DMS79 treated with DMSO at 0.1 percent for 48 hours (cell line): ENCODE measurements around the gene SNAPIN.
"Not testable (repeated sequence)": the region's sequence is repeated elsewhere in the genome, so short reads cannot be mapped to it uniquely, and the experiment has no call there.

Experiments
- DNase-seq: peaks from one replicate; lab custom pipeline; 2025; lab: John Stamatoyannopoulos, UW

The SNAPIN gene

DNA sequence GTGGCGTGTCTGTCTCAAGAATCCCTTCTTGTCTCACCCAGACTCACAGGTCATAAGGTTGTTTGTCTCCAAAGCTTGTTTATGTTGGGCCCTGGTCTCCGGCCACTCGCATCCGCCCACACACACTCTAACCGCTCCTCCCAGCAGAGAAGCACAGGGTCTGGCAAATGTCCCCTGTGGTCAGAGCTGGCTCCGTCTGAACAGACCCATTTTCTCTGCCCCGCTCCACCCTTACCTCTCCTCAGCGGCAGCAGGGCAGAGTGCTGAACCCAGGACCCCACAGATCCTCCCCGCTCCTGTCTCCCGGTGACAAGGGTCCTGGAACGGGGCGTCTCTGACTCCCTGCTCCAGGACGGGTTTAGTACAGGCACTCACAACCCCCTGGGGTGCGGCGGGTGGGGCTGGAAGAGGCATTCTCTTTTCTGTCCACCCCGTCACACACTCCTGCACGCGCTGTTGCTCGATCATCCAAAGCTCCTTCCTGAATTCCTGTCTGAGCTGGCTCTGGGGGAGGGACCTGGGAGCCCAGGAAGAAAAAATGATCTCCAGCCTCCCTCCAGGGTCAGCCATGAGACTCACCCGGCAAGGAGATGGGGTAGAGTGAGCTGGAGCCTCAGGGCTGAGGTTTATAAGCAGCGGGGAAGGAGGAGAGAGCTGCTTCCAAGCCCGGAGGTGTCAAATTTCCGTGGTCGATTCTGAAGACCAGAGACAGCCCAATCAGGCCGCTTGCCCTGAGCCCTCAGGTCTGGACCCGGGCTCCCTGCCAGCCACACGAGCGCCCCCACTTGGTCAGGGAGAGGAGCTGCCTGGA is 31.4 kb upstream of the SNAPIN start, which contains the start of gene S100A13:
Gene S100A13, minus strand, starts transcription at position 602 of the 811 bp plus-strand sequence. CDS start 1,033 bp downstream, outside the sequence.
- peak; percentile 89 for DNase-seq

DNA sequence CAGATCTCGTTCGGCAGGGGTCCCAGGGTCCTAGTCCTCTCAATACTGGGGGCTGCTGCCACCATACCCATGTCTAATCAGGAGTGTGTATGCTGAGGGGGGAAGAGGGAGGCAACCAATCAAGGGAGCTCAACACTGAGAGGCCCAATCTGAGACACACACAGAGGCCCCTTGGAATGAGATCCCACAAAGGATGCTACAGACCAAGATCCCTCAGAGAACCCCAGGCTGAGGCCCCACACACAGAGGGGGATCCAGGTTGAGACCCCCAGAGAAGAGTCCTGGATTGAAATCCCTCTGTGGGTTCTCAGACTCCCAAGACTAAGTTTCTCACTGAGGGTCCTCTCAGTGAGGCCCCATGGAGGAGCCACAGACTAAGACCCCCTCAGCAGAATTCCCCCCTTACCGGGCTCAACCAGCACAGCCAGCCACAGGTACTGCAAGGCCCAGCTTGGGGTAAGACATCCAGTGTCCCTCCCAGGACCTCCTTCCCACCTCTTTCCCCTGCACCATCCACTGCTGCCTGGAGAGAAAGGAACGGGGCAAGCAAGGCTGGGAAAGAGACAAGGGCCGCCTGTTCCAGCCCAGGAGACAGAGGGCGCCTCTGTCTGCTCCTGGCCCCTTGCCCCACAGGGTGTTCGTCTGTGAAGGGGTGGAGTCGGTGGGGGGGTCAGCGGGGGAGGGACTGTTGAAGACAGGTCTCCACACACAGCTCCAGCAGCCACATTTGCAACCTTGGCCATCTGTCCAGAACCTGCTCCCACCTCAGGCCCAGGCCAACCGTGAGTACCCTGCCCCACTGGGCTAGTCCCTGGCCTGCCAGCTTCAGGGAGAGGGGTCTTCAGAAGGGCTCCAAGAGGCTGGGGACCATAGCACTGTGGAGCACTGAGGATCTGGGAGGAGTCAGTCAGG is 30.5 kb upstream of the SNAPIN start, which contains the start of gene S100A1:
Gene S100A1, plus strand, starts transcription at position 720 of the 912 bp plus-strand sequence. CDS start 2,088 bp downstream, outside the sequence.
- no peak for DNase-seq

DNA sequence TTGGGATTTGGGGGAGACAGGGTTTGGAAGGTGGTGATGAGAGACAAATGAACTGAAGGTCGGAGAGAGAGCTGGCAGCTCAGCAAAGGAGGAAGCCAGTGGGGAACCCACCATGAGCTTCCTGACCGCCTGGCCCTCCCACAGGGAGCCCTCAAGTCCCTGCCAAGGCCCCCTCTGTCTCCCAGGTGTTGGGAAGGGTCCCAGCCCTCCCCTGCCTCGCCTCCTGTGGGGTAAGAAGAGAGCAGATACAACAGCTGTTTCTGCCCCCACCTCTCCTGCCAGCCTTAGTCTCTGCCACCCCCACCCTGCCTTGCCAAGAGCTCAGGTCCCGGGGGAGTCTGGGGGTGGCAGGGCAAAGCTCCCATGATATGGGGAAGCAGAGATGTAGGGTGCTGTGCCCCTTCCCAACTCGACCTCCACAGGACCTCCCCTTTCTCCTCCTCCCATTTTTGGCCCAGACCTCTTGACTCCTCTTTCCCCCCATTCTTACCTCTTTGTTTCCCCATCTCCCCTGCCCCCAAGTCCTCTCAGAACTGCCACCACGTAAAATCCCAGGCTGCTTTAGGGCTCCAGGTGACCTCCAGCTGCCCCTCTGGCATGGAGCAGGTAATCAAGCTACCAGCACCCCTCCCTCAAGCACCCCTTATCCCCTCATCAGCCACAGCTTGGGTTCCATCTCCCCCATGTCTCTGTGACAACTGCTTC is 29.7 kb upstream of the SNAPIN start:
- no peak for DNase-seq

- DNase-seq: no peak
Measured at GRCh38 chr1:153629343-153629665, 29.2 kb upstream of the SNAPIN start.

GRCh38 chr1:153629971-153630370 is 28.5 kb upstream of the SNAPIN start:
- no peak for DNase-seq

- no peak for DNase-seq
Measured at GRCh38 chr1:153630384-153630783, 28.1 kb upstream of the SNAPIN start.

DNA sequence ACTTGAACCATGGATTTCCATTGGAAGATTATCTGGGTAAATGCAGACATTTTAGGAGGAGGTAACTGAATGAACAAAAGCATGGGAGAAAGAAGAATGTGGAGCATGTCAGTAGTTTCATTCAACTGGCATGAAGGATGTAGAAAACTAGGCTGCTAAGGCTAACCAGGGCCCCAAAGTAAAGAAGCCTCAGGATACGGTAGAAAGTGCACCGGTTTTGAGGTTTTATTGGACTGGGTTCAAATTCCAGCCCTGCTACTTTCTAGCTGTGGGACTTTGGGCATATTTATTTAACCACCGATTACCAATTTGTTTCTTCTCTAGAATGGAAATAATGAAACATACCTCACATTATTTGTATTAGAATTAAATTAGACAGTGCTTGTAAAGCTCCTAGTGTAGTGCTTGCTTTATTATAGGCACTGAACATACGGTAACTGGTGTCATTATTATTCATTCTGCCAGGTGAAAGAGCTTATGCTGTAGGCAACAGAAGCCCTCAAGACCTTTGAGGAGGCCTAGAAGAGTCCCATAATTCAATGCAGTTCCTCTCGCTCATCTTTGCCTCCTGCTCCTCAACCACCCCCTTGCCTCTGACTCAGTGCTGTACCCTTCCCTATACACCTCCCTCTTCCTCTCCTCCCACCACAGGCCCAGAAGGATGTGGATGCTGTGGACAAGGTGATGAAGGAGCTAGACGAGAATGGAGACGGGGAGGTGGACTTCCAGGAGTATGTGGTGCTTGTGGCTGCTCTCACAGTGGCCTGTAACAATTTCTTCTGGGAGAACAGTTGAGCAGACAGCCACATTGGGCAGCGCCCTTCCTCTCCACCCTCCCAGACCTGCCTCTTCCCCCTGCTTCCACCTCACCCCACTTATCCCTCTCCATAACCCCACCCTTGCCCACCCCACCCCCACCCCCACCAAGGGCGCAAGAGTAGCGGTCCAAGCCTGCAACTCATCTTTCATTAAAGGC is 27.2 kb upstream of the SNAPIN start:
- no peak for DNase-seq

DNA sequence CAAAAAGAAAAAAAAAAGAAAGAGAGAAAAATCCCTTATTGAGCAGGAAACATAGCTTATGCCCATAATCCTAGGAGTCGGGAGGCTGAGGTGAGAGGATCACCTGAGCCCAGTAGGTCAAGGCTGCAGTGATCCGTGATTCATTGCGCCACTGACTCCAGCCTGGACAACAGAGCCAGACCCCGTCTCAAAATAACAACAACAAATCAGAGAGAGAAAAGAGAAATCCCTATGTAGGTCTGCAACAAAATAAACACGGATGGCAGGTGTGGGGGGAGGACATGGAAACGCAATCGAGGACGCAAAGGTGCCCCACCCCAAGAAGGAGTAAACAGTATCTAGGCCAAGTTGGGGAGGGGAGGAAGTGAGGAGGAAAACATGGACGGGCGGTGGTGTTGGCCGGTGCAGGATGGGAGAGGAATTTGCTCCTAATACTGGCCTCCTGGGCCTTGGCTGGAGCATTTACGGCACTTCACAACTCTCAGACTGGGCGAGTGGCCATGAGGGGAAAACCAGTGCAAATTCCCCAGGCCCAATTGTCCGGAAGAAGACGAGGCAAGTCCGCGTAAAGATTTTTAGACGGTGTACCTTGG is 25.2 kb upstream of the SNAPIN start:
- DNase-seq: no peak

DNA sequence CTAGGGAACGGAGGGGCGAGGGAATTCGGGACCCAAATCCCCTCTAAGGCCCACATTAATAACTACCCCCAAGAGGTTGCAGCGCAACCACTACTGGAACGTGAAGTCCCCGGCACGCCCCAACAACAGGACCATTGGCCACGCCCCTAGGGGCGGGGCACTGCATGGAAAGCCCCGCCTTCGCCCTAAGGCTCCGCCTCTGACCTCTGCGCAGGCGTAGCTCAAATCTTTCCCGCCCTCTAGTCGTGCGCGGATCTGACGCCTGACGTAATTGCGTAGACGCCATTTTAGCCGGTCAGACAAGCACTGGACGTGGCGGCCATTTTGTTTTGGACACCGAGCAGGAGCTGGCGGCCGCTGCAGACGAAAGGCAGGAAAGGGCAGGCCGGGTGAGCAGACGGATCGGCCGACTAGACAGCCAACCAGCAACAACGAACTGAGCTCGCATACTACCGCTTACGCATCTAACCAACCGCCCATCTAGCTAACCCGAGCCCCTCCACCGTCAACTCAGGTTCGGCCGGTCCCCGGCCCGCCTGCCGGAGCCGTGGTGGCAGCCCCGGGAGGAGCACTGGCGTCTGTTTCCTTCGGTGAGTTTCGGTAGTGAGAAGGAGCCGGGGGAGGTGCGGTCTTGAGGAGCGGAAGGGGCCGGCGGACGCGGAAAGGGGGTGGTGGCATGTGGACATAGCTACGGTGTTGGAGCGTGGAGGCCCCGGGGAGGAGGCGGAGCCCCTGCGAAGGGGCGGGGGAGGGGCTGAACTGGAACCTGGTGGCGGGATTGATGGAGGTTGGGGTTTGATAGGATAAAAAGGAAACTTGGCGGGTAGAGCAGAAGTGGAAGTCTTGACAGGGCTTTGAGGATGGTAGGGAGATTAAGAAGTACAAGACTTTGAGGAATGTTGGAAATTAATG is 24.5 kb upstream of the SNAPIN start, which contains the start of gene CHTOP:
Gene CHTOP, plus strand, starts transcription at position 313 of the 912 bp plus-strand sequence. CDS start 2,523 bp downstream, outside the sequence.
- DNase-seq: peak; percentile 90

DNA sequence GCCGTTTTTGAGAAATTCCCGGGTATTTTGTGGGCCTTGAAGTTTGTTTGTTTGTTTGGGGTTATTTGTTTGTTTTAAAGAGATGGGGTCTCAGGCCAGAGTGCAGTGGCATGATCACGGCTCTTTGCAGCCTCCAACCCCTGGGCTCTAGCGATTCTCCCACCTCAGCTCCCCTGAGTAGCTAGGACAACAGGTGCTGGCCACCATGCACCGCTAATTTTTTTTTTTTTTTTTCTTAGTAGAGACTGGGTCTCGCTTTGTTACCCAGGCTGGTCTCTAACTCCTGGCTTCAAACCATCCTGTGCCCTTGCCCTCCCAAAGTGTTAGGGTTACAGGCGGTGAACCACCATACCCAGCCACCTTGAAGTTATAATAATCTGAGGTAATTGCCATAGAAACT is 22.6 kb upstream of the SNAPIN start:
- DNase-seq: no peak

- no peak for DNase-seq
Measured at GRCh38 chr1:153636312-153636711, 22.2 kb upstream of the SNAPIN start.

DNA sequence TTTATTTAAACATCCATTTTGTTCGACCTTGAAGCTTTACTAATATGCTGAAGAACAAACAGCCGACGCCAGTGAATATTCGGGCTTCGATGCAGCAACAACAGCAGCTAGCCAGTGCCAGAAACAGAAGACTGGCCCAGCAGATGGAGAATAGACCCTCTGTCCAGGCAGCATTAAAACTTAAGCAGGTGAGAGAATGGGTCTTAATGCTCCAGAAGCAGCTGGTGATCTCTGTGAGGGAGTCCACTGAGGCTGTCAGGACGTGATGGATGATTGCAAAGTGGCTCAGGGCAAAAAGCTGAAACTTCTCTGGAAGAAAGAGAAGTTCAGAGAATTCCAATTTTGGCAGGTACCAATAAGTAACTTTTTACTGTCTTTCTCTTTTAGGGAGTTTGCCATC is 20.2 kb upstream of the SNAPIN start:
- DNase-seq: no peak

- DNase-seq: no peak
Measured at GRCh38 chr1:153639280-153639679, 19.2 kb upstream of the SNAPIN start.

DNA sequence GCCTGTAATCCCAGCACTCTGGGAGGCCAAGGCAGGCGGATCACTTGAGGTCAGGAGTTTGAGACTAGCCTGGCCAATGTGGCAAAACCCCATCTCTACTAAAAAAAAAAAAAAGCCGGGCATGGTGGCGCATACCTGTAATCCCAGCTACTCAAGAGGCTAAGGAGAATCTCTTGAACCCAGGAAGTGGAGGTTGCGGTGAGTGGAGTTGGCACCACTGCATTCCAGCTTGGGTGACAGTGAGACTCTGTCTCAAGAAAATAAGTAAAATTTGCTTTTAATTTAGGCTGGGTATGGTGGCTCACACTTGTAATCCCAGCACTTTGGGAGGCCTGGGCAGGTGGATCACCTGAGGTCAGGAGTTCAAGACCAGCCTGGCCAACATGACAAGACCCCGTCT is 18.3 kb upstream of the SNAPIN start:
- not testable (repeated sequence) for DNase-seq

- DNase-seq: no peak
Measured at GRCh38 chr1:153640861-153641260, 17.6 kb upstream of the SNAPIN start.

DNA sequence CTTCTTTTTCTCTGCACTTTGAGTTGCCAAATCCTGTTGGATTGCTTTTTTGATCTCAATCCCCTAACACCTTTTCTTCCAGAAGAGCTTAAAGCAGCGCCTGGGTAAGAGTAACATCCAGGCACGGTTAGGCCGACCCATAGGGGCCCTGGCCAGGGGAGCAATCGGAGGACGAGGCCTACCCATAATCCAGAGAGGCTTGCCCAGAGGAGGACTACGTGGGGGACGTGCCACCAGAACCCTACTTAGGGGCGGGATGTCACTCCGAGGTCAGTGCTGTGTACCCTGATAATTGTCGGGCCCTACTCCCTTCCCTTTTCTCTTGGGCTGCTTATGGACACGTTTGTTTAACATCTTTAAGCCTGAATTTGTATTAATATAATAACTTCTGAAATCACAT is 16.3 kb upstream of the SNAPIN start:
- no peak for DNase-seq

- no peak for DNase-seq
Measured at GRCh38 chr1:153643100-153643499, 15.4 kb upstream of the SNAPIN start.

DNA sequence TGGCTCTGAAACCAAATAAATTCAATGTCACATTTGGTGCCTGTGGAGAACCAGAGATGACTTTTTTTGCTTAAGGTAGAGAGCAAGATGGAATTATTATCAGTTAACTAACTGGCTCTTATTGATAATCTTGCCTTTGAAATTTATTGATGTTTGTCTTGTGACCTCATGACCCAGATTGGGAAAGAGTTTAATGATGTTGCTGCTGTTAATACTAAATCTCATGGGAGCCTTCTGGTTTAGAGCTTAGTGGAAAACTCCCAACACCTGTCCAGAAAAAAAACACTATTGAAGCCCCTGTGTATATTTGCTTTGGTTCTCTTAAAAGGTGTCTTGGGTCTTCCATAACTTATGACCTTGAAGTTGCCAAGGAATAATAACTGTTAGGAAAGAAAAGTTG is 14.7 kb upstream of the SNAPIN start:
- DNase-seq: no peak

DNA sequence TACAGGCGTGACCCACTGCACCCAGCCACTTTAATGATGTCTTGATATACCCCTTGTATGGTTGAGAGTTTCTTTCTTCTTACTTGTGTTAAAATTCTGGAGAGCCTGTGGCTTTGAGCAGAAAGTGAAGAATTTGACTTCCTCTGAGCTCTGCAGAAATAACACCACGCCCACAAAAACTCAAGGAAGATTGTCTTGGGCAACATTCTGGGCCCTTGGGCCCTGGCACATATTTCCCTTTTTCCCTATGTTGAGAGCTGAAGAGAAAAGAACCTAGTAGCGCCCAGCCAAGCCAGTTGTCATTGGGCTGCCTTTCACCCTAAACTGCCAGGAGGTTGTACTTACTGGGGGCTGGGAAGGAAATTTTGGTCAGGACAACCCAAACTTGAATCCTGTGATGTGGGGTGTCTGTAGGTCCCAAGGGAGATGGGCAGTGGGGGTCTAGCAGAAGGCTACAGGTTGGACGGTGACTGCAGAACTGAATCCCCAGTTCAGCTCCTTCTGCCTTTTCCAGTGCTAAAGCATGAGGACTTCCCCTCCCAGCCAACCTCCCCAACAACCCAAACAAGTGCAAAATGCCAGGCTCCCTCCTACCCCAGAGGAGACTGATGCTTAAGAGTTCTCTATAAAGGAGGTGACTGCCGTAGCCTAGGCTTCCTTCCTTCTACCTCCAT is 11.7 kb upstream of the SNAPIN start:
- DNase-seq: no peak
